GM12872 (cell line): ENCODE data around the gene TFAP2A.

Experiments used
- CTCF ChIP-seq: IDR thresholded peaks from 3 replicates; pipeline ENCODE4 v1.5.1; 2011; ENCODE audit warnings: low read depth, mild to moderate bottlenecking, low read length, moderate library complexity; ENCODE audit not compliant: insufficient read depth

The TFAP2A gene

GRCh38 chr6:10368861-10369260, 46.0 kb downstream of the TFAP2A start:
- no peak for TF ChIP-seq CTCF

GRCh38 chr6:10363911-10364310, 51.0 kb downstream of the TFAP2A start:
- TF ChIP-seq CTCF, result no peak

GRCh38 chr6:10362300-10362699, 52.6 kb downstream of the TFAP2A start:
- no peak for TF ChIP-seq CTCF

- no peak for TF ChIP-seq CTCF
Observed at GRCh38 chr6:10361428-10361827, 53.4 kb downstream of the TFAP2A start.

GRCh38 chr6:10359581-10359980, 55.3 kb downstream of the TFAP2A start:
- TF ChIP-seq CTCF, result no peak

- TF ChIP-seq CTCF, result no peak
Observed at GRCh38 chr6:10355115-10355702, 59.7 kb downstream of the TFAP2A start.

GRCh38 chr6:10351791-10352190, 63.1 kb downstream of the TFAP2A start:
- no peak for TF ChIP-seq CTCF
